CD4-positive, alpha-beta T cell (primary cell): ENCODE measurements around the gene IRF3. TPM values are rescaled to one million over a fixed set of nuclear protein-coding genes. Genes with fewer than 3 reads are reported as not detected.
"Not testable (repeated sequence)": the region's sequence is repeated elsewhere in the genome, so short reads cannot be mapped to it uniquely, and the experiment has no call there.

ENCODE experiments used
- ATAC-seq: fragments of 200-7000 bp; cut with Tn5 transposase; one replicate; pipeline ENCODE4 v1.10.0; 2022; ENCODE audit warnings: mild to moderate bottlenecking; ENCODE audit not compliant: poor library complexity
- CTCF ChIA-PET: fragments of 350-600 bp; sonication (Branson Sonifier 250); formaldehyde crosslinking; loops from one replicate; lab custom pipeline; 2021; ENCODE audit warnings: antibody characterized with exemption, inconsistent platforms; lab: Charles Lee
- POLR2A ChIA-PET: fragments of 350-600 bp; sonication (Branson Sonifier 250); formaldehyde crosslinking; loops from one replicate; lab custom pipeline; 2021; ENCODE audit warnings: antibody characterized with exemption, inconsistent platforms; lab: Charles Lee
- DNase-seq, 14 experiments: peaks; one replicate each; pipeline ENCODE4 v3.0.0-alpha.2; 2013 to 2020; ENCODE audit warnings: mixed read lengths in 2 of 14
- H3K27ac ChIP-seq, 2 donors: one replicate each; pipeline versions ENCODE4 v1.5.1 to v1.7.0; 2013; ENCODE audit warnings: low read length in 2 of 2, low read depth in 1 of 2, mild to moderate bottlenecking in 1 of 2
- H3K27me3 ChIP-seq, 2 experiments: 1 replicate in 1 of 2; 2 replicates in 1 of 2; pipeline versions ENCODE4 v1.6.1 to v1.7.0; 2013; ENCODE audit warnings: low read length in 2 of 2, control low read depth in 1 of 2, mild to moderate bottlenecking in 1 of 2, moderate library complexity in 1 of 2; ENCODE audit not compliant: insufficient read depth in 2 of 2, control insufficient read depth in 1 of 2
- H3K36me3 ChIP-seq: one replicate; pipeline ENCODE4 v1.6.1; 2013; ENCODE audit warnings: low read length, control low read depth; ENCODE audit not compliant: insufficient read depth
- H3K4me1 ChIP-seq: one replicate; pipeline ENCODE4 v1.6.1; 2013; ENCODE audit warnings: low read length, control low read depth; ENCODE audit not compliant: insufficient read depth
- H3K4me3 ChIP-seq: one replicate; pipeline ENCODE4 v1.5.1; 2013; ENCODE audit warnings: mild to moderate bottlenecking, low read length, moderate library complexity
- H3K9me3 ChIP-seq, 2 experiments: 1 replicate in 1 of 2; 2 replicates in 1 of 2; pipeline versions ENCODE4 v1.6.1 to v1.7.0; 2013; ENCODE audit warnings: low read length in 2 of 2, mild to moderate bottlenecking in 2 of 2, control low read depth in 1 of 2, moderate library complexity in 1 of 2; ENCODE audit not compliant: control insufficient read depth in 1 of 2, insufficient read depth in 1 of 2
- H3K27ac Mint-ChIP-seq: one replicate; pipeline ENCODE4 v1.8.0; 2020; ENCODE audit warnings: mixed read lengths
- H3K27me3 Mint-ChIP-seq: one replicate; pipeline ENCODE4 v1.8.0; 2021; ENCODE audit warnings: mixed read lengths
- H3K36me3 Mint-ChIP-seq: one replicate; pipeline ENCODE4 v1.8.0; 2021; ENCODE audit warnings: low read depth, mixed read lengths
- H3K4me1 Mint-ChIP-seq: one replicate; pipeline ENCODE4 v1.8.0; 2021; ENCODE audit warnings: low read depth, mixed read lengths
- H3K4me3 Mint-ChIP-seq: one replicate; pipeline ENCODE4 v1.8.0; 2020; ENCODE audit warnings: mild to moderate bottlenecking, mixed read lengths
- H3K9me3 Mint-ChIP-seq: one replicate; pipeline ENCODE4 v1.8.0; 2020; ENCODE audit warnings: mixed read lengths
- intact Hi-C, 2 experiments: fragments of 100-400 bp; cut with DNase I in 1 of 2; cut with micrococcal nuclease in 1 of 2; formaldehyde crosslinking; loops; one replicate each; pipeline versions ENCODE4 v1.15.1 to v1.9.0; 2023 to 2025; cut with DNase I, micrococcal nuclease
- total RNA-seq, 174 experiments: library from RNA in 2 of 174; stranded (reverse) in 2 of 174; gene quantifications; one replicate each; pipeline ENCODE4 v1.2.3 and lab custom pipeline; 2021 to 2026
- TF ChIP-seq, protein P1 (sequence below): fragments of 200-600 bp; IDR thresholded peaks from one replicate; pipeline ENCODE4 v1.8.0; 2022; ENCODE audit warnings: antibody characterized with exemption, mild to moderate bottlenecking

IRF3 gene
- total RNA-seq, 2 experiments from 2014 or later, result 109 to 119 TPM

DNA sequence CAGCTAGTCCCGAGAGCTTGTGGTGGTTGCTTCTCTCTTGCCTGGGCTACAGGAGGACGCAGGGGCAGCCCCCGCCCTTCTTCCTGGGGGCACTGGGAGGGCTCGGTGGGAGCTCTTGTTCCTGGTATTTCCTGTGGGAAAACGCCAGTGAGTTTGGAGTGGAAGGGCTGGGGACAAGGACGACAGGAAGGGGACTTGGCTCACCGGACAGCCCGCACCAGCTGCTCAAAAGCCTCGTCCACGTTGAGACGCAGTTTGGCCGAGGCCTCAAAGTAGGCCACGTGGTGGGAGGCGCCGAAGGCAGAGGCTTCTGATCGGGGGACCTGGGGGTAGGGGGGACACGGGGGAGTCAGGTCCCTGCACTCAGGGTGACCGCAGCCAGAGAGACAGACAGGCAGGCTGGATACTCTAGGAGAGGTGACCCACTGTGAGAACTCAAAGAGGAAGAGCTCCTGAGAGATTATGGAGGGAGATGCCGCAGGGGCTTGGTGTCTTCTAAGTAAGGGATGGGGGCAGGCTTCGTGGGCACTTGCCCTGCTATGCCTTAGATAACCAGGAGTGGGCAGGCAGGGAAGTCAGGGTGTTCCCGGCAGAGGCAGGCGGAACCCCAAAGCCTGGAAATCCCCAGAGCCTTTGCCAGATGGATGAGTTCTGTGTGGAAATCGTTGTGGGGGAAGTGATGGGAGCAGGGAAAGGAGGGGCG, 30.0 kb downstream of the IRF3 start:
- Mint-ChIP-seq H3K9me3 (no peaks in the 10 kb centered on the region), H3K4me1 (peaks cover 30% of the 10 kb centered on the region), H3K27me3 (no peaks in the 10 kb centered on the region), H3K27ac (no peak overlapping the region), H3K36me3 (peaks cover 5% of the 10 kb centered on the region), H3K4me3 (no peak overlapping the region)
- intact Hi-C loops, result no loop called here
- ATAC-seq, result no peak
- Histone ChIP-seq H3K27me3 (no peaks in the 10 kb centered on the region), H3K4me3 (no peak overlapping the region), H3K9me3 (no peaks in the 10 kb centered on the region), H3K4me1 (peaks cover 25% of the 10 kb centered on the region), H3K27ac (no peak overlapping the region), H3K36me3 (no peaks in the 10 kb centered on the region)
- ChIA-PET CTCF (no interaction called here), POLR2A (interaction anchor here (1.2 kb wide), 1 partner anchor 56 kb away, joined by 3 read pairs; no protein-coding TSS in a partner anchor)
- TF ChIP-seq, protein P1, sequence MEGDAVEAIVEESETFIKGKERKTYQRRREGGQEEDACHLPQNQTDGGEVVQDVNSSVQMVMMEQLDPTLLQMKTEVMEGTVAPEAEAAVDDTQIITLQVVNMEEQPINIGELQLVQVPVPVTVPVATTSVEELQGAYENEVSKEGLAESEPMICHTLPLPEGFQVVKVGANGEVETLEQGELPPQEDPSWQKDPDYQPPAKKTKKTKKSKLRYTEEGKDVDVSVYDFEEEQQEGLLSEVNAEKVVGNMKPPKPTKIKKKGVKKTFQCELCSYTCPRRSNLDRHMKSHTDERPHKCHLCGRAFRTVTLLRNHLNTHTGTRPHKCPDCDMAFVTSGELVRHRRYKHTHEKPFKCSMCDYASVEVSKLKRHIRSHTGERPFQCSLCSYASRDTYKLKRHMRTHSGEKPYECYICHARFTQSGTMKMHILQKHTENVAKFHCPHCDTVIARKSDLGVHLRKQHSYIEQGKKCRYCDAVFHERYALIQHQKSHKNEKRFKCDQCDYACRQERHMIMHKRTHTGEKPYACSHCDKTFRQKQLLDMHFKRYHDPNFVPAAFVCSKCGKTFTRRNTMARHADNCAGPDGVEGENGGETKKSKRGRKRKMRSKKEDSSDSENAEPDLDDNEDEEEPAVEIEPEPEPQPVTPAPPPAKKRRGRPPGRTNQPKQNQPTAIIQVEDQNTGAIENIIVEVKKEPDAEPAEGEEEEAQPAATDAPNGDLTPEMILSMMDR, result no peak
- peak in 1 of 14 experiments; percentile 27 for DNase-seq

DNA sequence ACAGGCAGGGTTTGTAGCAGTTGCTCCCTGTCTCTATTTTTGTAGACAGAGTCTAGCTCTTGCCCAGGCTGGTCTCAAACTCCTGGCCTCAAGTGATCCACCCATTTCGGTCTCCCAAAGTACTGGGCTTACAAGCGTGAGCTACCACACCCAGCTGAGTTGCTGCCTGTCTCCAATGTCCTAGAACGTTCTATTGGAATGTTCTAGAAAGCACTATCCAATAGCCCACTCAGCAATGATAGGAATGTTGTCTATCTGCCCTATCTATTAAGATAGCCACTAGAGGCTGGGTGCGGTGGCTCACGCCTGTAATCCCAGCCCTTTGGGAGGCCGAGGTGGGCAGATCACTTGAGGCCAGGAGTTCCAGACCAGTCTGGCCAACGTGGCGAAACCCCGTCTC, 32.4 kb downstream of the IRF3 start:
- H3K4me3 ChIP-seq, H3K4me1 Mint-ChIP-seq, H3K27me3 Mint-ChIP-seq, H3K36me3 Mint-ChIP-seq, H3K27ac ChIP-seq, DNase-seq, ATAC-seq, H3K36me3 ChIP-seq, H3K9me3 ChIP-seq, H3K9me3 Mint-ChIP-seq, intact Hi-C loops, H3K27me3 ChIP-seq, H3K4me1 ChIP-seq, H3K4me3 Mint-ChIP-seq, CTCF ChIA-PET: not testable (repeated sequence)
- H3K27ac Mint-ChIP-seq, result peak overlapping the region; percentile 36
- POLR2A ChIA-PET, result interaction anchor here (2.0 kb wide), 1 partner anchor 41 kb away, joined by 9 read pairs; no protein-coding TSS in a partner anchor

DNA sequence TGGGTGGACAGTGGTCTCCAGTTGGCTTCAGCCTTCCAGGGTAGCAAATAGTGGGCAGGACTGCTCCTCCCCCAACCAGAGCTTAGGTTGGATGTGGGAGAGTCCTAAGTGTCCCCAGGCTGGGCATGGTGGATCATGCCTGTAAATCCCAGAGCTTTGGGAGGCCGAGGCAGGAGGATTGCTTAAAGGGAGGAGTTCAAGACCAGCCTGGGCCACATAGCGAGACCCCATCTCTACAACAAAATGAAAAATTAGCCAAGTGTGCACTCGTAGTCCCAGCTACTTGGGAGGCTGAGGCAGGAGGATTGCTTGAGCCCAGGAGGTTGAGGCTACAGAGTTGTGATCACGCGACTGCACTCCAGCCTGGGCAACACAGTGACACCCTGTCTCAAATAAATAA, 33.1 kb downstream of the IRF3 start:
- ChIA-PET CTCF (no interaction called here), POLR2A (interaction anchor here (2.0 to 2.5 kb wide), 2 partner anchors 40 to 44 kb away, joined by 9 to 10 read pairs; partner anchors contain the start of gene PRMT1)
- DNase-seq (peak in 1 of 14 experiments; percentile 8), ATAC-seq (no peak)
- TF ChIP-seq, protein P1, result no peak
- intact Hi-C loops, result no loop called here
- Mint-ChIP-seq H3K36me3 (peaks cover 6% of the 10 kb centered on the region), H3K27me3 (no peaks in the 10 kb centered on the region), H3K4me3 (no peak overlapping the region), H3K9me3 (no peaks in the 10 kb centered on the region), H3K27ac (no peak overlapping the region), H3K4me1 (peaks cover under 1% of the 10 kb centered on the region)
- H3K27me3 ChIP-seq, result no peaks in the 10 kb centered on the region
- H3K4me3 ChIP-seq, result no peak overlapping the region
- H3K4me1 ChIP-seq, result no peaks in the 10 kb centered on the region
- no peak overlapping the region for H3K27ac ChIP-seq
- H3K36me3 ChIP-seq, result no peaks in the 10 kb centered on the region
- H3K9me3 ChIP-seq, result no peaks in the 10 kb centered on the region
